Fibroblast of lung (primary cell): Measurements from ENCODE around the gene TENM3. TPM values are rescaled to one million over a fixed set of nuclear protein-coding genes. Genes with fewer than 3 reads are reported as not detected.

ENCODE experiments used
- DNase-seq, 2 donors: peaks; one replicate each; pipeline versions ENCODE4 v3.0.0 to v3.0.0-alpha.2; 2010; ENCODE audit warnings: low read depth in 2 of 2
- H2AFZ ChIP-seq: 2 replicates; pipeline ENCODE4 v1.5.1; 2012; ENCODE audit warnings: low read length, control low read depth, inconsistent platforms
- H3K27ac ChIP-seq: 2 replicates; pipeline ENCODE4 v1.5.1; 2011; ENCODE audit warnings: low read length, control low read depth; ENCODE audit not compliant: insufficient read depth
- H3K27me3 ChIP-seq: 2 replicates; pipeline ENCODE4 v1.5.1; 2011; ENCODE audit warnings: mild to moderate bottlenecking, low read length; ENCODE audit not compliant: control insufficient read depth, insufficient read depth
- H3K36me3 ChIP-seq: 2 replicates; pipeline ENCODE4 v1.5.1; 2011; ENCODE audit warnings: low read length; ENCODE audit not compliant: control insufficient read depth, insufficient read depth
- H3K4me1 ChIP-seq: 2 replicates; pipeline ENCODE4 v1.5.1; 2011; ENCODE audit warnings: low read length; ENCODE audit not compliant: control insufficient read depth, insufficient read depth; ENCODE audit errors: extremely low read depth
- H3K4me2 ChIP-seq: 2 replicates; pipeline ENCODE4 v1.5.1; 2011; ENCODE audit warnings: low read length, control low read depth; ENCODE audit not compliant: insufficient read depth; ENCODE audit errors: extremely low read depth
- H3K4me3 ChIP-seq, 4 experiments: fragments of 200-600 bp in 1 of 4; sonication (generic) in 1 of 4; replicated peaks in 1 of 4; 2 replicates each; pipeline ENCODE4 v1.5.1; 2011 to 2016; ENCODE audit warnings: low read length in 4 of 4, low read depth in 3 of 4, mild to moderate bottlenecking in 3 of 4, control low read depth in 2 of 4, inconsistent platforms in 1 of 4, mixed read lengths in 1 of 4; ENCODE audit not compliant: insufficient read depth in 1 of 4; ENCODE audit errors: control extremely low read depth in 1 of 4
- H3K79me2 ChIP-seq: 2 replicates; pipeline ENCODE4 v1.5.1; 2012; ENCODE audit warnings: mild to moderate bottlenecking, low read length, inconsistent platforms; ENCODE audit not compliant: control insufficient read depth, insufficient read depth
- H3K9ac ChIP-seq: 2 replicates; pipeline ENCODE4 v1.5.1; 2011; ENCODE audit warnings: mild to moderate bottlenecking, low read length, control low read depth; ENCODE audit not compliant: insufficient read depth
- H3K9me3 ChIP-seq: 2 replicates; pipeline ENCODE4 v1.5.1; 2012; ENCODE audit warnings: low read depth, low read length; ENCODE audit not compliant: control insufficient read depth, insufficient read depth
- H4K20me1 ChIP-seq: 2 replicates; pipeline ENCODE4 v1.5.1; 2011; ENCODE audit warnings: low read length; ENCODE audit not compliant: control insufficient read depth, insufficient read depth; ENCODE audit errors: extremely low read depth
- CTCF ChIP-seq, 2 donors: IDR thresholded peaks in 1 of 2; conservative IDR thresholded peaks in 1 of 2; 1 replicate in 1 of 2; 2 replicates in 1 of 2; pipeline ENCODE4 v1.5.1; 2011 to 2012; ENCODE audit warnings: low read length in 2 of 2, control low read depth in 1 of 2, inconsistent platforms in 1 of 2, low read depth in 1 of 2, mild to moderate bottlenecking in 1 of 2
- EZH2 ChIP-seq: IDR thresholded peaks from 2 replicates; pipeline ENCODE4 v1.5.1; 2012; ENCODE audit warnings: low read length, control low read depth, mild to moderate bottlenecking; ENCODE audit errors: missing control alignments
- polyA plus RNA-seq, 2 donors: library from polyadenylated mRNA; depleted of rRNA in 1 of 2; stranded (reverse) in 1 of 2; unstranded in 1 of 2; fragments of >200 nt; gene quantifications; 2 replicates each; pipeline ENCODE4 v1.2.1, GENCODE V29; 2011 to 2012; ENCODE audit warnings: missing spikeins in 1 of 2
- total RNA-seq: library from RNA; depleted of rRNA; stranded (reverse); fragments of >200 nt; gene quantifications from 2 replicates; pipeline ENCODE4 v1.2.1, GENCODE V29; 2014

Gene TENM3
- total and polyA plus RNA-seq, 2 donors (not counting 1 experiment from before 2014, with no cell fraction given): 2.7 to 3.6 TPM

GRCh38 chr4:182213004-182213403, 30.2 kb upstream of the TENM3 start:
- H3K36me3 ChIP-seq: no peaks in the 10 kb centered on the region
- H4K20me1 ChIP-seq: no peaks in the 10 kb centered on the region
- H3K4me2 ChIP-seq: no peak overlapping the region
- DNase-seq: peak; percentile 63 to 70
- no peak overlapping the region for H3K27ac ChIP-seq
- no peaks in the 10 kb centered on the region for H3K9me3 ChIP-seq
- no peaks in the 10 kb centered on the region for H3K4me1 ChIP-seq
- H2AFZ ChIP-seq: no peak overlapping the region
- no peak for TF ChIP-seq CTCF (conservative IDR thresholded peaks at IDR 0.05 in 1 of 2, IDR thresholded peaks at IDR 0.05 in 1 of 2; ENCODE audit: low read depth in 1 of 2, low read length in 2 of 2)
- TF ChIP-seq EZH2: no peak
- H3K79me2 ChIP-seq: no peaks in the 10 kb centered on the region
- H3K9ac ChIP-seq: no peak overlapping the region
- H3K27me3 ChIP-seq: no peaks in the 10 kb centered on the region
- no peak overlapping the region for H3K4me3 ChIP-seq

GRCh38 chr4:182215148-182215547, 28.1 kb upstream of the TENM3 start:
- H3K9me3 ChIP-seq: no peaks in the 10 kb centered on the region
- DNase-seq: peak in 1 of 2 donors; percentile 73
- no peaks in the 10 kb centered on the region for H3K4me1 ChIP-seq
- no peak overlapping the region for H3K27ac ChIP-seq
- no peaks in the 10 kb centered on the region for H3K27me3 ChIP-seq
- no peaks in the 10 kb centered on the region for H3K79me2 ChIP-seq
- H3K36me3 ChIP-seq: no peaks in the 10 kb centered on the region
- no peak overlapping the region for H3K4me2 ChIP-seq
- no peak overlapping the region for H3K9ac ChIP-seq
- no peak for TF ChIP-seq EZH2
- no peak for TF ChIP-seq CTCF (conservative IDR thresholded peaks at IDR 0.05 in 1 of 2, IDR thresholded peaks at IDR 0.05 in 1 of 2; ENCODE audit: low read depth in 1 of 2, low read length in 2 of 2)
- no peak overlapping the region for H3K4me3 ChIP-seq
- H2AFZ ChIP-seq: no peak overlapping the region
- no peaks in the 10 kb centered on the region for H4K20me1 ChIP-seq

DNA sequence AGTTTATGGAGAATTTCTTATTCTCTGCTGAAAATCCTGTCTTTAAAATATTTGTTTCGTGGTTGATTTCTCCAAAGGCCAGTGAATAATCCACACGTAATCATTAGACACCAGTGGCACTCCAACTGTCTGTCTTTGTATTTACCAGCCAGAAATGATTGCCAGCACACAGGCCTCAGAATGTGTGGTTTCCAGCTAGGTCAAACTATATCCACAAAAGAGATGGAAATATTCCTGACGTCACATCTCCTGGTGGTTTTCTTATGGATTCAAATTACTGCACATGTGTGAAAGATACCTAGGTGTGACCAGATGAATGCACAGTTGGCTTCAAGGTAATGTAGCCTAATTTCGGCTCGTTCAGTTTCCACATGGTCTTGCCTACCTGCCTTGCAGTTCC, 27.2 kb upstream of the TENM3 start:
- Histone ChIP-seq H3K27me3 (no peaks in the 10 kb centered on the region), H3K4me3 (no peak overlapping the region), H3K36me3 (no peaks in the 10 kb centered on the region), H4K20me1 (no peaks in the 10 kb centered on the region), H3K4me2 (no peak overlapping the region), H3K4me1 (no peaks in the 10 kb centered on the region), H3K9me3 (no peaks in the 10 kb centered on the region), H3K79me2 (no peaks in the 10 kb centered on the region), H2AFZ (no peak overlapping the region), H3K9ac (no peak overlapping the region), H3K27ac (no peak overlapping the region)
- TF ChIP-seq CTCF (conservative IDR thresholded peaks at IDR 0.05 in 1 of 2, IDR thresholded peaks at IDR 0.05 in 1 of 2; ENCODE audit: low read depth in 1 of 2, low read length in 2 of 2): no peak
- TF ChIP-seq EZH2: no peak
- peak in 1 of 2 donors; percentile 84 for DNase-seq
